ENCODE data around the gene MYBPHL. TPM values are rescaled to one million over a fixed set of nuclear protein-coding genes. Genes with fewer than 3 reads are reported as not detected.

The MYBPHL gene
- total and polyA plus RNA-seq, 2 of the 13 experiments (the other 11 are each of a cell fraction or from before 2014, with no cell fraction given), result 3.7 to 3.8 TPM

DNA sequence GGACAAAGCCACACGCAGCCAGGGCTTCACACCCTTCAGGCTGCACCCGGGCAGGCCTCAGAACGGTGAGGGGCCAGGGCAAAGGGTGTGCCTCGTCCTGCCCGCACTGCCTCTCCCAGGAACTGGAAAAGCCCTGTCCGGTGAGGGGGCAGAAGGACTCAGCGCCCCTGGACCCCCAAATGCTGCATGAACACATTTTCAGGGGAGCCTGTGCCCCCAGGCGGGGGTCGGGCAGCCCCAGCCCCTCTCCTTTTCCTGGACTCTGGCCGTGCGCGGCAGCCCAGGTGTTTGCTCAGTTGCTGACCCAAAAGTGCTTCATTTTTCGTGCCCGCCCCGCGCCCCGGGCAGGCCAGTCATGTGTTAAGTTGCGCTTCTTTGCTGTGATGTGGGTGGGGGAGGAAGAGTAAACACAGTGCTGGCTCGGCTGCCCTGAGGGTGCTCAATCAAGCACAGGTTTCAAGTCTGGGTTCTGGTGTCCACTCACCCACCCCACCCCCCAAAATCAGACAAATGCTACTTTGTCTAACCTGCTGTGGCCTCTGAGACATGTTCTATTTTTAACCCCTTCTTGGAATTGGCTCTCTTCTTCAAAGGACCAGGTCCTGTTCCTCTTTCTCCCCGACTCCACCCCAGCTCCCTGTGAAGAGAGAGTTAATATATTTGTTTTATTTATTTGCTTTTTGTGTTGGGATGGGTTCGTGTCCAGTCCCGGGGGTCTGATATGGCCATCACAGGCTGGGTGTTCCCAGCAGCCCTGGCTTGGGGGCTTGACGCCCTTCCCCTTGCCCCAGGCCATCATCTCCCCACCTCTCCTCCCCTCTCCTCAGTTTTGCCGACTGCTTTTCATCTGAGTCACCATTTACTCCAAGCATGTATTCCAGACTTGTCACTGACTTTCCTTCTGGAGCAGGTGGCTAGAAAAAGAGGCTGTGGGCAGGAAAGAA lies 32.0 kb downstream of the MYBPHL start (continued):
- TF ChIP-seq FOXK1 (CRISPR knock-in tag; IDR thresholded peaks at IDR 0.05; ENCODE audit: borderline replicate concordance, low read depth) (peak; percentile 65; the same call in 1 of the 2 replicates), SRSF4 (IDR thresholded peaks at IDR 0.05; ENCODE audit: low read depth, low read length, poor library complexity, severe bottlenecking) (no peak), ZNF777 (CRISPR knock-in tag; IDR thresholded peaks at IDR 0.05) (peak; percentile 43; the same call in 1 of the 2 replicates), TAF1 (CRISPR knock-in tag; IDR thresholded peaks at IDR 0.05) (peak; percentile 70), ELF3 (CRISPR knock-in tag; IDR thresholded peaks at IDR 0.05) (0 out of 2 replicates have a peak, but pooled peaks have one; percentile 31), ZFP90 (CRISPR knock-in tag; IDR thresholded peaks at IDR 0.05; ENCODE audit: borderline replicate concordance) (0 out of 2 replicates have a peak, but pooled peaks have one; percentile 26), ZSCAN30 (CRISPR knock-in tag; IDR thresholded peaks at IDR 0.05) (peak; percentile 62; the same call in 1 of the 2 replicates), ZNF34 (CRISPR knock-in tag; IDR thresholded peaks at IDR 0.05; ENCODE audit: borderline replicate concordance) (no peak), ZNF350 (CRISPR knock-in tag; IDR thresholded peaks at IDR 0.05; ENCODE audit: borderline replicate concordance, low read depth) (peak; percentile 61; the same call in 1 of the 2 replicates), PLRG1 (conservative IDR thresholded peaks at IDR 0.05) (no peak), KLF12 (CRISPR knock-in tag; IDR thresholded peaks at IDR 0.05; ENCODE audit: borderline replicate concordance) (0 out of 2 replicates have a peak, but pooled peaks have one; percentile 60), NBN (conservative IDR thresholded peaks at IDR 0.05) (no peak), FOXK2 (IDR thresholded peaks at IDR 0.05) (peak; percentile 49; the same call in 1 of the 2 replicates), SMC3 (IDR thresholded peaks at IDR 0.05; ENCODE audit: low read length) (no peak), GFI1 (CRISPR knock-in tag; IDR thresholded peaks at IDR 0.05; ENCODE audit: borderline replicate concordance) (peak; percentile 25; the same call in 1 of the 2 replicates), ZNF598 (CRISPR knock-in tag; IDR thresholded peaks at IDR 0.05; ENCODE audit: borderline replicate concordance) (0 out of 2 replicates have a peak, but pooled peaks have one; percentile 32), ZBTB33 (CRISPR knock-in tag; IDR thresholded peaks at IDR 0.05) (0 out of 2 replicates have a peak, but pooled peaks have one; percentile 46), ZNF841 (CRISPR knock-in tag; IDR thresholded peaks at IDR 0.05; ENCODE audit: borderline replicate concordance) (no peak), TARDBP (CRISPR knock-in tag; IDR thresholded peaks at IDR 0.05) (peak; percentile 66), UBTF (CRISPR knock-in tag; IDR thresholded peaks at IDR 0.05) (peak; percentile 55)
- TF ChIP-seq, protein P1, sequence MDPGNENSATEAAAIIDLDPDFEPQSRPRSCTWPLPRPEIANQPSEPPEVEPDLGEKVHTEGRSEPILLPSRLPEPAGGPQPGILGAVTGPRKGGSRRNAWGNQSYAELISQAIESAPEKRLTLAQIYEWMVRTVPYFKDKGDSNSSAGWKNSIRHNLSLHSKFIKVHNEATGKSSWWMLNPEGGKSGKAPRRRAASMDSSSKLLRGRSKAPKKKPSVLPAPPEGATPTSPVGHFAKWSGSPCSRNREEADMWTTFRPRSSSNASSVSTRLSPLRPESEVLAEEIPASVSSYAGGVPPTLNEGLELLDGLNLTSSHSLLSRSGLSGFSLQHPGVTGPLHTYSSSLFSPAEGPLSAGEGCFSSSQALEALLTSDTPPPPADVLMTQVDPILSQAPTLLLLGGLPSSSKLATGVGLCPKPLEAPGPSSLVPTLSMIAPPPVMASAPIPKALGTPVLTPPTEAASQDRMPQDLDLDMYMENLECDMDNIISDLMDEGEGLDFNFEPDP (CRISPR knock-in tag; conservative IDR thresholded peaks at IDR 0.05), result no peak
- TF ChIP-seq, protein P2, sequence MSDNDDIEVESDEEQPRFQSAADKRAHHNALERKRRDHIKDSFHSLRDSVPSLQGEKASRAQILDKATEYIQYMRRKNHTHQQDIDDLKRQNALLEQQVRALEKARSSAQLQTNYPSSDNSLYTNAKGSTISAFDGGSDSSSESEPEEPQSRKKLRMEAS (IDR thresholded peaks at IDR 0.05), result peak; percentile 82
- TF ChIP-seq, protein P3, sequence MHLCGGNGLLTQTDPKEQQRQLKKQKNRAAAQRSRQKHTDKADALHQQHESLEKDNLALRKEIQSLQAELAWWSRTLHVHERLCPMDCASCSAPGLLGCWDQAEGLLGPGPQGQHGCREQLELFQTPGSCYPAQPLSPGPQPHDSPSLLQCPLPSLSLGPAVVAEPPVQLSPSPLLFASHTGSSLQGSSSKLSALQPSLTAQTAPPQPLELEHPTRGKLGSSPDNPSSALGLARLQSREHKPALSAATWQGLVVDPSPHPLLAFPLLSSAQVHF (CRISPR knock-in tag; IDR thresholded peaks at IDR 0.05), result no peak
